HG02798 (cell line): Measurements from ENCODE around the gene PIH1D1.
A peak's percentile ranks its signal among the peaks of the same experiment; 100 is the strongest.

Experiments
- ATAC-seq: cut with Tn5 transposase; IDR thresholded peaks from one replicate; pipeline ENCODE4 v1.9.1; 2021; ENCODE audit warnings: mild to moderate bottlenecking; ENCODE audit not compliant: unreplicated experiment, poor library complexity

Gene PIH1D1

DNA sequence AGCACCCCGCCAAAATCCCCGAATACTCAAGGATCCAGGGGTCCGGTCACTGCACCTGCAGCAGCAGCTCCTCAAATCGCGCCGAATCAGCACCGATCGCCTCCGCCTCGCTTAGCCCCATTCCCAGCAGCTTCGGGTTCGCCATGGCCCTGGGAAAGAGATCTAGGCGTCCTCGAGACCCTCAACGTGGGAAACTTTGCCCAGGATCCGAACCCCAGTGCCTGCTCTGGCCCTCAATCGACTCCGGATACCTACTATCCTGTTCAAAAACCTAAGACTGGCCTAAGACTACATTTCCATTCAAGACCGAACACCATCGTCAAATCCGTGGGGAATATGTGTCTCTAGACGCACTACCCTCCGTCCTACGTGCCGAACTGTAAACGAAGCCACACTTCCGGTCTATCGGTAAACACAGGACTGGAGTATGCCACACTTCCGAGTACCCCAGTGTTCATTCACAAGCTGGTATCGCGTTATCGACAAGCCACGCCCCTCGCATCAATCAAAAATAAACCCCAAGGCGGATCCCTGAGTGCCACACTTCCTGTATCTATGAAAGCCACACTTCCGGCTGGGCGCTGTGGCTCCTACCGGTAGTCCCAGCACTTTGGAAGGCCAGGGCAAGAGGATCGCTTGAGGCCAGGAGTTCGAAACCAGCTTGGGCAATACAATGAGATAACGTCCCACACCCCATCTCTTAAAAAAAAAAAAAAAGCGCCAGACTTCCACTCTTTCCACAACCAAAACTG lies at the start of gene PIH1D1:
PIH1D1 (minus strand) TSS at position 385 of the 752 bp plus-strand sequence; CDS start at position 145, 240 bp downstream.
- ATAC-seq: peak; percentile 65

GRCh38 chr19:49499030-49499670 lies 47.5 kb upstream of the PIH1D1 start:
- ATAC-seq: no peak

GRCh38 chr19:49498475-49498874 lies 46.9 kb upstream of the PIH1D1 start:
- ATAC-seq: no peak

- ATAC-seq: no peak
These were observed 46.1 kb upstream of the PIH1D1 start for GRCh38 chr19:49497789-49498103.

DNA sequence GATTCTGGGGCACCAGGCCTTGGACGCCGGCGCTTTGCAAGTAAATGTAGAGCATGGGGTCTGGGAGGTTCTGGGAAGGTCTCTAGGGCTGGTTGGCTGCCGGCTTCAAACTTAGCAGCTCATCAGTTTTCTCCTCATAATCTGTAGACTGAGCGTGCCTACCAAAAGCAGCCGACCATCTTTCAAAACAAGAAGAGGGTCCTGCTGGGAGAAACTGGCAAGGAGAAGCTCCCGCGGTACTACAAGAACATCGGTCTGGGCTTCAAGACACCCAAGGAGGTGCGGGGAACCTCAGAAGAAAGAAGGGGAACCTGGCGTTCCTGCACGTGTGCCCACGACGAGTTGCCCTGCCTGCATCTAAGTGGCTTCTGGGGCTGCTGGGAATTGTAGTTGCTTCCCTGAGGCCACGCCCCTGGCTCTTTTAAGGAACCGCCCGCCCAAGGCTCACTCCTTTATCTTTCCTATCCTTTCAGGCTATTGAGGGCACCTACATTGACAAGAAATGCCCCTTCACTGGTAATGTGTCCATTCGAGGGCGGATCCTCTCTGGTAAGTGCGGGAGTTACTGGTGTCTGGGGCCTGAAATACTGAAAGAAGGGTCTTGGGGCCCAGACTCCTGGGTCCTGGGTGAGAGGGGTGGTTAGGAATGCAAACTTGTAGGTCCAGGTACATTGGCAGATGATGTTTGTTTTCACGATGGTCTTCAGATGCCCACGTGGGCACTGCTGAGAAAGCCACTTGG lies 45.6 kb upstream of the PIH1D1 start:
- no peak for ATAC-seq

GRCh38 chr19:49496574-49497008 lies 45.0 kb upstream of the PIH1D1 start:
- no peak for ATAC-seq

DNA sequence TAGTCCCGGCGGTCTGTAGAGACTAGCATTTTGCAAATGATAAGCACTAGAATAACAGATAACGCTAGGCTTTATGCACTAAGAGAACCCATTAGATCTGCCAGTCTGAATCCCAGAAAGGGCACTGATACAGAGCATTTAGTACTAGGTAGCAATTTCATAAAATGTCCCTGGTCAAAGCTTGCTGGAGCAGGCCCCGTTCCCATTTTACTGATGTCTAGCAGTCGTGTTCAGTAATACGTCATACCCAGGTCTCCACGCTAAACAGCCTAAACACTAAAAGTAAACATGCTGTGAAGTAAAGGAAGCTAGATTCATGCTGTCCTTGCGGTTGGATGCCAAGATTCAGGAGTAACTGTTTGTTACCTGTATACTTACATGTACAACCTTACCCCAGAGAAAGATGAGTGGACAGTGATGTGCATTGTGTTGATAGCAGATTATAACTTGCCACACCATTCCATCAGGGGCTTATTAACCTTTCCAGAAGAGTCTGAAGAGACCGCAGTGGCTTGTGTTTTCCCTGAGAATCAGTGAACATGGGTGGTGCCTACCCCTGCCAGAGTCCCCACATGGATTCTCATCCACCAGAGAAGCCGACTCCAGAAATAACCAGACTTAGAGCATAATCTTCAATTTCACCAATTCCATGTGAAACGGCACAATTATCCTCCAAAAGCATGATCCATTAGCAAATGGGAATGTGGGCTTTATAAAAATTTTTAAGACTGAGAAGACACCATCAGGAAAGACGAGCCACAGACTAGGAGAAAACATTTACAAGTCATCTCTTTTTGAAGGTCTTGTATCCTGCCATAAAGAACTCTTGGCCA lies 41.2 kb upstream of the PIH1D1 start:
- ATAC-seq: no peak

DNA sequence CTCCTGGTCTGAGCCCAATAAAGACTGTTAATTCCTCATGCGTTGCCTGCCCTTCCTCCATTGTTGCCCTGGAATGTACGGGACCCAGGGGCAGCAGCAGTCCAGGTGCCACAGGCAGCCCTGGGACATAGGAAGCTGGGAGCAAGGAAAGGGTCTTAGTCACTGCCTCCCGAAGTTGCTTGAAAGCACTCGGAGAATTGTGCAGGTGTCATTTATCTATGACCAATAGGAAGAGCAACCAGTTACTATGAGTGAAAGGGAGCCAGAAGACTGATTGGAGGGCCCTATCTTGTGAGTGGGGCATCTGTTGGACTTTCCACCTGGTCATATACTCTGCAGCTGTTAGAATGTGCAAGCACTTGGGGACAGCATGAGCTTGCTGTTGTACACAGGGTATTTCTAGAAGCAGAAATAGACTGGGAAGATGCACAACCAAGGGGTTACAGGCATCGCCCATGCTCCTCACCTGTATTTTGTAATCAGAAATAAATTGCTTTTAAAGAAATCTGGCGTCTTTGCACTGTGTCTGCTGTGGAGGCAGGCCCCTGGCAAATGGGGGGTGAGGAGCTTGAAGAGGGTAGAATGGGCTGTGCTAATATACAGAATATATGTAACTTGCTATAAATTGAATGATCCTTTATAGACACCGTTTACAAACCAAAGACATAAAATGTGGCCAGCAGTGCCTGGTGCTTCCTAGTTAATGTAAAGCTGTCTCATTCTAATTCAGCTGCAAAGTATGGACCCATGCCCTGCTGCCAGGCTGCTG lies 40.4 kb upstream of the PIH1D1 start:
- no peak for ATAC-seq

- ATAC-seq: no peak
These were observed 39.6 kb upstream of the PIH1D1 start for GRCh38 chr19:49491030-49491803.

GRCh38 chr19:49490287-49491029 lies 38.8 kb upstream of the PIH1D1 start:
- ATAC-seq: no peak

DNA sequence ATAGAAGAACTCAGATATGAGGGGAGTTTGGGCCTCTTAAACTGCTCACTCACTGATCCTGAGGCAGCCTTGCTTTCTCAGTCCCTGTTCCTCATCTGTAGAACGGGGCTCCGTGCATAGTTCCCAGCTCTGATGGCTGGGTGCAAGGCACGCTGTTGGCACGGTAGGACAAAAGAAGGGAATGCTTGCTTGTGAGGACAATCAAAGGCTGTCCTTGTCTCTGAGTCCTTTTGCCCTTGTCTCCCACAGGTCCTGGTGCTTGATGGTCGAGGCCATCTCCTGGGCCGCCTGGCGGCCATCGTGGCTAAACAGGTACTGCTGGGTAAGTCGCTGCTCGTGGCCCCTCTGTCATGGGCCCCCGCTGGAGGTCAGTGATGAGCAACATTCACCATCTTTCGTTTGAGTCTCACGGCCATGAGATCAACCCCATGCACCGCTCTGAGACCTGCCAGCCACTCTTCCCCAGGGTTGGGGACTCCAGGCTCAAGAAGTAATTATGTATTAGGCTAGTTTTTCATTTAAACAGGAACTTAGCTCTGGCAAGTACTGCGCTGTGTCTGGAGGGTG lies 38.1 kb upstream of the PIH1D1 start:
- ATAC-seq: no peak

DNA sequence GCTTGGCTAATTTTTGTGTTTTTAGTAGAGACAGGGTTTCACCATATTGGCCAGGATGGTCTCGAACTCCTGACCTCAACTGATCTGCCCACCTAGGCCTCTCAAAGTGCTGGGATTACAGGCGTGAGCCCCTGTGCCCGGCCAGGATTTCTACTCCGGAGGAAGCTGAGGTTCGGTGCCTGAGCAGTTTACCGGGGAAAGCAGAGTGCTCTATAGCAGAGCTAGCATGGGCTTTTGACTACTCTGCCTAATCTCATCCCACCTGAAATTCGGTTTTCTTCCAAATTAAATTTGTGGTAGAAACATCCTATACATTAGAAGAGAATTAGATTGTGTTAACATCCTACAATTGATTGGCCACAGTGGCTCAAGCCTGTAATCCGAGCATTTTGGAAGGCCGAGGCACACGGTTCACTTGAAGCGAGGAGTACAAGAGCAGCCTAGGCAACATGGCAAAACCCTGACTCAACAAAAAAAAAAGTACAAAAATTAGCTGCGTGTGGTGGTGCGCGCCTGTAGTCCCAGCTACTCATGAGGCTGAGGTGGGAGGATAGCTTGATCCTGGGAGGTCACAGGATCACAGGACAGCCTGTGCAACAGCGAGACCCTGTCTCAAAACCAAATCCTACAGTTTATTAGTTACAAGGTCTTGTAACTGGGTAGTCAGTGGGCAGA lies 37.4 kb upstream of the PIH1D1 start:
- ATAC-seq: no peak

DNA sequence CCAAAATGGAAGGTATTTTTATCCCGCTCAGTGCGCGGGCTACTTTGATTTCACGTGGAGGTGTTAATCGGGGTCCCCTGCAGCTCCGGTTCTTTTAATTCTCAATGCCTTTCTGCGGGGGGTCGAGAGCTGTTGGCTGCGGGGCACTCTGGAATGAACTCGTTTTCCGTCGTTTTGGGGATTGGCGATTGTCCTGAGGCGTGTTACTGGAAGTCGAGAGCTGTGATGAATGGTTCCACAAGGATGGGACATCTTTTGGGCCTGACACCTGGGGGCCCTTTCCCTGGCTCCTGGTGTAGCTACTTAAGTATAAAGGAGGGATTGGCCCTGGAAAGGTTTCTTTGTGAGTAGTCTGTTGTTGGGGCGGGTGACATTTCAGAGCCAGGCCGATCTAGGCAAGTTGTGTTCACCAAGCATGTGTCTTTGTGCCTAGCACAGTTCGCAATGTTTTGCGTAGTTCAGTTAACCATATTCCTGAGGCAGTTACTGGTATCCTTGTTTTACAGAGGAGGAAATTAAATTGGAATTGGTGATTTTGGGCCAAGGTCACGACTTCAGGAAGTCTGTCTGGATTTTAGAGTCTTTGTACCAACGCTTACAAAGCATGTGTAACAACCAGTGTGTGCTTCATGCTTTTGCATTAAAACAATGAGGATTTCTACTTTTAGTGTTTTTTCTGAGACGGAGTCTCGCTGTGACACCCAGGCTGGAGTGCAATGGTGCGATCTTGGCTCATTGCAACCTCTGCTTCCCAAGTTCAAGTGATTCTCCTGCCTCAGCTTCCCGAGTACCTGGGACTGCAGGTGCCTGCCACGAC lies 36.6 kb upstream of the PIH1D1 start:
- no peak for ATAC-seq

GRCh38 chr19:49487277-49488045 lies 35.8 kb upstream of the PIH1D1 start, which contains the start of gene RPL13A:
RPL13A (plus strand) TSS chr19:49487608; CDS start chr19:49487630, 22 bp downstream.
- ATAC-seq: peak; percentile 97

GRCh38 chr19:49486710-49487276 lies 35.2 kb upstream of the PIH1D1 start:
- no peak for ATAC-seq
